ENCODE data around the gene ART4.
A peak's percentile ranks its signal among the peaks of the same experiment; 100 is the strongest.

ART4 gene

DNA sequence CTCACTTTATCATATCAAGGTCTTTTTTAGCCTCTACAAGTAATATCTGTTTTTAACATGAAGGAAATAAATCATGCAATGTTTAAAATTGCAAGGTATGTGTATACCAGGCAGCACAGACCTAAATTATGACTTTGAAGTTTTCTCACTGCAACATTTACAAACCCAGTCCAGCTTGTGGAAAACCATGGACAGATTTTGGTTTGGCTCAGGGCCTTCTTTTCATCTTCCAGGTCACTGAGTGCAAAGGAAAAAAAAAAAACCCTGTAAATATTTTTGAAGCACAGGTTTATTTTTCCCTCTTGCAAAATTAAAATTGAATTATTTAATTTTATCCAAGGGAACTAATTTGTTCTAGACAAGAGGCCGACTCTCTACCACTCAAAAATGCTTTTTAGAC is 28.6 kb upstream of the ART4 start:
- no peak overlapping the region for H3K27ac ChIP-seq
- TF ChIP-seq, protein P1, sequence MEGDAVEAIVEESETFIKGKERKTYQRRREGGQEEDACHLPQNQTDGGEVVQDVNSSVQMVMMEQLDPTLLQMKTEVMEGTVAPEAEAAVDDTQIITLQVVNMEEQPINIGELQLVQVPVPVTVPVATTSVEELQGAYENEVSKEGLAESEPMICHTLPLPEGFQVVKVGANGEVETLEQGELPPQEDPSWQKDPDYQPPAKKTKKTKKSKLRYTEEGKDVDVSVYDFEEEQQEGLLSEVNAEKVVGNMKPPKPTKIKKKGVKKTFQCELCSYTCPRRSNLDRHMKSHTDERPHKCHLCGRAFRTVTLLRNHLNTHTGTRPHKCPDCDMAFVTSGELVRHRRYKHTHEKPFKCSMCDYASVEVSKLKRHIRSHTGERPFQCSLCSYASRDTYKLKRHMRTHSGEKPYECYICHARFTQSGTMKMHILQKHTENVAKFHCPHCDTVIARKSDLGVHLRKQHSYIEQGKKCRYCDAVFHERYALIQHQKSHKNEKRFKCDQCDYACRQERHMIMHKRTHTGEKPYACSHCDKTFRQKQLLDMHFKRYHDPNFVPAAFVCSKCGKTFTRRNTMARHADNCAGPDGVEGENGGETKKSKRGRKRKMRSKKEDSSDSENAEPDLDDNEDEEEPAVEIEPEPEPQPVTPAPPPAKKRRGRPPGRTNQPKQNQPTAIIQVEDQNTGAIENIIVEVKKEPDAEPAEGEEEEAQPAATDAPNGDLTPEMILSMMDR (conservative IDR thresholded peaks at IDR 0.05): no peak
- TF ChIP-seq ZFX (IDR thresholded peaks at IDR 0.05): no peak

DNA sequence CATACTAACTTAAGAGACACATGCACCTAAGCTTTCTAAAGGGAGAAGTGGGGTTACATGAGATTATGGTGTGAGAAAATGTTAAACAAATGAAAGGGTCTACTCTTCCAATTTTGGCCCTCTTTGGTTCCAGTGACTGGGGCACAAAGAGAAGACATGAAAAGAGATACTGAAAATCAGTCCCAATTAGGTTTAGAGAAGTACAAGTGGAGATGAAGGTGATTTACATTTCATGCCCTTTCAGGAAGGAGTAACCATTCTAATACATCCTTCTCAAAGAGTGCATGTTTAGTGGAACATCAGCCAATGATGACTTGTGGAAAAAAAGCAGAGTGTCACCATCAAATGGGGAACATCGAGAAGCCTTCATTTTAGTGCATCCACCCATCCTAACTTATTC is 27.9 kb upstream of the ART4 start:
- TF ChIP-seq ZFX (IDR thresholded peaks at IDR 0.05): no peak
- TF ChIP-seq, protein P1 (conservative IDR thresholded peaks at IDR 0.05): no peak
- no peak overlapping the region for H3K27ac ChIP-seq

DNA sequence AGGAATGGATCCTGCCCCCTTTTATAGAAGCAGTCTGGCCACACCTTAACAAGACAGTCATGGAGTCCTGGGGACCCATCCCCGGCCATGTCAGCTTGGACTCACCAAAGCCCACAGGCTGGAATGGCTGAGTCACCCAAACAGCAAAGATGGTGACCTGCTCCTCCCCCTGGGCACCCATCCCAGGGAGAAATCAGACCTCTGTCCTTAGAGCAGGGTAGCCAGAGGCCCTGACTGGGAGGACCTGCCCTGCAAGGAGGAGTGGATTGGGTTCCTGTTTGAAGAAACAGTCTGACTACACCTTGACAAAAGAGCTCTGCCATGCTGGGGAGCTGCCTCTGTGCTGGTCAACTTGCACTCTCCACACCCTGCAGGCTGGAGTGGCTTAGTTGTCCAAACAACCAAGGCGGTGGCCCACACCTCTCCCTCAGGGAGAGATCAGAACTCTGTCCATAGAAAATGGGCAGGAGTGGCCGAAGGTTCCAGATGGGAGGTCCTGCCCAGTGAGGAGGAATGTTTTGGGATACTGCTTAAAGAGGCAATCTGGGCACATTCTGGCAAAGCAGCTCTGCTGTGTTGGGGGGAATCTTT is 25.7 kb upstream of the ART4 start:
- TF ChIP-seq, protein P1 (conservative IDR thresholded peaks at IDR 0.05): no peak
- no peak for TF ChIP-seq ZFX (IDR thresholded peaks at IDR 0.05)
- peak overlapping the region; percentile 12 for H3K27ac ChIP-seq

DNA sequence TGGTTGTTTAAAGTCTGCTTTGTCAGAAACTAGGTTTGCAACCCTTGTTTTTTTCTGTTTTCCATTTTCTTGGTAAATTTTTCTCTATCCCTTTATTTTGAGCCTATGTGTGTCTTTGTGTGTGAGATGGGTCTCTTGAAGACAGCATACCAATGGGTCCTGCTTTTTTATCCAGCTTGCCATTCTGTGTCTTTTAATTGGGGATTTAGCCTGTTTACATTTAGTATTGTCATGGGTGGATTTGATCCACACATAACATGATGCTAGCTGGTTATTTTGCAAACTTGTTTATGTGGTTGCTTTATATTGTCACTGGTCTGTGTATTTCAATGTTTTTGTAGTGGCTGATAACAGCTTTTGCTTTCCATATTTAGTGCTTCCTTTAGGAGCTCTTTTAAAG is 17.2 kb upstream of the ART4 start:
- H3K27ac ChIP-seq: no peak overlapping the region
- TF ChIP-seq ZFX (IDR thresholded peaks at IDR 0.05): no peak
- TF ChIP-seq, protein P1 (conservative IDR thresholded peaks at IDR 0.05): no peak

DNA sequence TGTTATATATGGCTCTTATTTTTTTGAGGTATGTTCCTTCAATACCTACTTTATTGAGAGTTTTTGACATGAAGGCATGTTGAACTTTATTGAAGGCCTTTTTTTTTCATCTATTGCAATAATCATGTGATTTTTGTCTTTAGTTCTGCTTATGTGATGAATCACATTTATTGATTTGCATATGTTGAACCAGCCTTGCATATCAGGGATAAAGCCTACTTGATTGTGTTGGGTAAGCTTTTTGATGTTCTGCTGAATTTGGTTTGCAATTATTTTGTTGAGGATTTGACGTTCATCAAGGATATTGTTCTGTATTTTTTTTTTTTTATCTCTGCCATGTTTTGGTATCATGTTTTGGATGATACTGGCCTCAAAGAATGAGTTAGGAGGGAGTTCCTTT is 15.2 kb upstream of the ART4 start:
- H3K27ac ChIP-seq: no peak overlapping the region
- TF ChIP-seq ZFX (IDR thresholded peaks at IDR 0.05): no peak

DNA sequence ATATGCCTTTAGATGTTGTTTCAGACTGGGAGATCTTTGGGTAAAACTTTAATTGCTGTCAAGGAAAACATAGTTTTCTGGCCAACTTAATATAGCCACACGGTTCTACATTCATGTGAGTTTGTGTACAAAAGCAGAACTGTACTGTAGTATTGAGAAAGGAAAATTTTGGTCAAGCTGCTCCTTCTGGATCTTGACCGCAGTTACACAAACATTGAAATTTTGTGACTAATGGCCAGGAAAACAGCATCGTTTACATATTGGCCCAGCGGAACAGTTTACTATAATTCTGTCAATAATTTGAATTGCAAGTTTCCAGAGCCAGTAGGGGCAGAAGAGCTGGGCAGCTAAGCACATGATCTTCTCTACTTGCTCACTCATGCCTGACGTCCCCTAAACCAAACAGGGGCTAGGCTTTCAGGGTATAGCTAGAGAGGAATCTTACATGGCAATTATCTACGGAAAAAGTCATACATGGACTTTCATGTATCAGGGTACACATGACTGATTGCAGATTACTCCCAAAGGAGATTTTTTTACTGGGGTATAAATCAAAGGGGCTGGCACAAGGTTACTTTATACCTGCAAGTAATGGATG is 11.4 kb upstream of the ART4 start:
- H3K27ac ChIP-seq: no peak overlapping the region
- TF ChIP-seq, protein P1 (conservative IDR thresholded peaks at IDR 0.05): no peak
- no peak for TF ChIP-seq ZFX (IDR thresholded peaks at IDR 0.05)

DNA sequence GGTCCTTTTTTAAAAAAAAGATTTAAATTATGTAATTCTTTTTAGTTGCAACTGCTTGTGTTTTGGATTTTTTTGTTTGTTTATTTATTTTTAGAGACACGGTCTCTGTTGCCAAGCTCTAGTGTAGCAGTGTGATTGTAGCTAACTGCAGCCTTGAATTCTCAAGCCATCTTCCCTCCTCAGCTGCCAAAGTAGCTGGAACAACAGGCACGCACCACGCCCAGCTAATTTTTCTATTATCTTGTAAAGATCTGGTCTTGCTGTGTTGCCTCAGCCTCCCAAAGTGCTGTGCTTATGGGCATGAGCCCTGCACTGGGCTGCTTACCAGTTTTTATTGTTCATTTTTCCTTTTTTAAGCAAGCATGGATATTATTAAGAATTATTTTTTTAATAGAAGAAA is 10.6 kb upstream of the ART4 start:
- H3K27ac ChIP-seq: no peak overlapping the region
- TF ChIP-seq ZFX (IDR thresholded peaks at IDR 0.05): no peak
- TF ChIP-seq, protein P1 (conservative IDR thresholded peaks at IDR 0.05): no peak

DNA sequence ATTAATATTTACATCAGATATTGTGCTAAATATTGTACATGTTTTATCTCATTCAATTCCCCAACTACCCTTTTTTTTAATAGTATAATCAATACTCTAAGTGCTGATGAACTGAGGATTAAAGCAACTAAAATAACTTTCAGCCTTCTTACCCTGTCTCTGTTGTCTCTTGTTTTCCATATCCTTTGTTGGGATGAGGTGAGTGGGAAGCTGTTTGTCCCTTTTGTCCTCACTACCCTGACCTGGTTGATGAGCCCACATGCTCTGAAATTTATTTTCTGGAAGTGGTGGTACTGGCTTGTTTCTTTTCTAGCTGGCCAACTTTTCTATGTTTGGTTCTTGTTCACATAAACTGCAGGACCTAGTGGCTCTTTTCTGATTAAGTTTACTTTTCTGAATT is 9.6 kb upstream of the ART4 start:
- TF ChIP-seq ZFX (IDR thresholded peaks at IDR 0.05): no peak
- TF ChIP-seq, protein P1 (conservative IDR thresholded peaks at IDR 0.05): no peak
- H3K27ac ChIP-seq: no peak overlapping the region
